Panc1 (cell line): ENCODE measurements around the gene CATSPERB. TPM values are rescaled to one million over a fixed set of nuclear protein-coding genes. Genes with fewer than 3 reads are reported as not detected.

ENCODE experiments used
- ATAC-seq: fragments of 200-7000 bp; cut with Tn5 transposase; 2 replicates; pipeline ENCODE4 v1.9.1; 2020; ENCODE audit warnings: mild to moderate bottlenecking, moderate library complexity
- BruUV-seq: library from RNA; stranded (reverse); fragments of 400-500 nt; replicated peaks from 2 replicates; lab custom pipeline; 2021; lab: Mats Ljungman, UMichigan
- CTCF ChIA-PET: fragments of 300-600 bp; sonication (Branson Sonifier 250); formaldehyde crosslinking; loops from one replicate; lab custom pipeline; 2022; ENCODE audit warnings: antibody characterized with exemption; lab: Charles Lee
- POLR2A ChIA-PET: fragments of 300-600 bp; sonication (Branson Sonifier 250); formaldehyde crosslinking; loops from one replicate; lab custom pipeline; 2022; ENCODE audit warnings: antibody characterized with exemption; lab: Charles Lee
- DNase-seq: peaks from one replicate; pipeline ENCODE4 v3.0.0-alpha.2; 2010; ENCODE audit warnings: low read depth, low spot score
- H3K27ac ChIP-seq: 2 replicates; pipeline ENCODE4 v1.5.1; 2011; ENCODE audit warnings: mild to moderate bottlenecking, low read length, inconsistent platforms
- H3K27me3 ChIP-seq: fragments of 200-500 bp; sonication (Bioruptor generic); 2 replicates; pipeline ENCODE4 v1.6.0; 2014; ENCODE audit warnings: low read length, inconsistent platforms; ENCODE audit not compliant: control insufficient read depth, insufficient read depth
- H3K36me3 ChIP-seq: fragments of 200-500 bp; sonication (Bioruptor generic); 2 replicates; pipeline ENCODE4 v1.5.1; 2014; ENCODE audit warnings: inconsistent platforms, mild to moderate bottlenecking, low read length, moderate library complexity; ENCODE audit not compliant: control insufficient read depth, insufficient read depth
- H3K4me1 ChIP-seq: 2 replicates; pipeline ENCODE4 v1.5.1; 2011; ENCODE audit warnings: inconsistent platforms, mild to moderate bottlenecking, low read length, moderate library complexity; ENCODE audit not compliant: control insufficient read depth, insufficient read depth
- H3K4me3 ChIP-seq, 2 experiments: 2 replicates each; pipeline ENCODE4 v1.5.1; 2011 to 2012; ENCODE audit warnings: low read depth in 2 of 2, low read length in 2 of 2, mild to moderate bottlenecking in 2 of 2, inconsistent platforms in 1 of 2, moderate library complexity in 1 of 2
- H3K9me3 ChIP-seq: fragments of 200-500 bp; sonication (Bioruptor generic); 2 replicates; pipeline ENCODE4 v1.5.1; 2014; ENCODE audit warnings: low read depth, mild to moderate bottlenecking, inconsistent platforms, low read length, moderate library complexity; ENCODE audit not compliant: control insufficient read depth, insufficient read depth
- CTCF ChIP-seq: fragments of 450-650 bp; IDR thresholded peaks from 2 replicates; pipeline ENCODE4 v1.5.1; 2017; ENCODE audit warnings: mild to moderate bottlenecking
- POLR2AphosphoS5 ChIP-seq: IDR thresholded peaks from 2 replicates; pipeline ENCODE4 v1.6.1; 2012; ENCODE audit warnings: mild to moderate bottlenecking, low read depth, low read length, moderate library complexity
- REST ChIP-seq, 2 experiments: IDR thresholded peaks; 2 replicates each; pipeline ENCODE4 v1.6.1; 2011 to 2012; ENCODE audit warnings: low read depth in 2 of 2, control low read depth in 1 of 2, low read length in 1 of 2, mild to moderate bottlenecking in 1 of 2, moderate library complexity in 1 of 2; ENCODE audit not compliant: insufficient read depth in 1 of 2
- SIN3A ChIP-seq: IDR thresholded peaks from 2 replicates; pipeline ENCODE4 v1.6.1; 2012; ENCODE audit warnings: low read depth, mild to moderate bottlenecking, low read length, moderate library complexity, borderline replicate concordance; ENCODE audit not compliant: insufficient read depth
- TCF7L2 ChIP-seq: IDR thresholded peaks from 2 replicates; pipeline ENCODE4 v1.6.1; 2011; ENCODE audit warnings: mild to moderate bottlenecking, low read depth, low read length, inconsistent platforms
- in situ Hi-C: cut with HindIII; loops from 2 replicates; pipeline ENCODE4 v1.10.0; 2016; ENCODE audit warnings: low sequenced_read_pairs, low pct_unique_long_range_greater_than_20kb
- intact Hi-C: fragments of 100-400 bp; cut with micrococcal nuclease; formaldehyde crosslinking; loops from one replicate; pipeline ENCODE4 v1.10.0; 2022; ENCODE audit not compliant: unreplicated experiment
- total RNA-seq: library from RNA; stranded (reverse); gene quantifications from one replicate; pipeline ENCODE4 v1.2.1, GENCODE V29; 2021; ENCODE audit not compliant: unreplicated experiment

CATSPERB gene
- total RNA-seq, 1 experiment from 2014 or later = not detected

GRCh38 chr14:91609161-91609560 is 122.7 kb downstream of the CATSPERB start:
- CTCF ChIA-PET = no interaction called here

GRCh38 chr14:91607322-91608047 is 124.4 kb downstream of the CATSPERB start:
- Histone ChIP-seq H3K27me3 (no peaks in the 10 kb centered on the region), H3K9me3 (no peaks in the 10 kb centered on the region), H3K36me3 (no peaks in the 10 kb centered on the region), H3K4me1 (no peaks in the 10 kb centered on the region), H3K4me3 (no peak overlapping the region), H3K27ac (no peak overlapping the region)
- TF ChIP-seq CTCF (no peak), REST (IDR thresholded peaks at IDR 0.05; ENCODE audit: insufficient read depth in 1 of 2, low read depth in 2 of 2, low read length in 1 of 2) (no peak), SIN3A (no peak), TCF7L2 (no peak), POLR2AphosphoS5 (no peak)
- ATAC-seq (no peak), DNase-seq (no peak)
- intact Hi-C loops = no loop called here
- ChIA-PET CTCF (no interaction called here), POLR2A (no interaction called here)
- no TSS peak for BruUV-seq
- in situ Hi-C loops = no loop called here

More at GRCh38 chr14:91609161-91609560, 122.7 kb downstream of the CATSPERB start:
- POLR2A ChIA-PET = no interaction called here
- intact Hi-C loops = no loop called here
- Histone ChIP-seq H3K4me1 (no peaks in the 10 kb centered on the region), H3K36me3 (no peaks in the 10 kb centered on the region), H3K27me3 (no peaks in the 10 kb centered on the region), H3K4me3 (no peak overlapping the region), H3K27ac (no peak overlapping the region), H3K9me3 (no peaks in the 10 kb centered on the region)
- in situ Hi-C loops = no loop called here
- no peak for TF ChIP-seq REST (IDR thresholded peaks at IDR 0.05; ENCODE audit: insufficient read depth in 1 of 2, low read depth in 2 of 2, low read length in 1 of 2)
- TF ChIP-seq SIN3A = no peak
- ATAC-seq = no peak
- BruUV-seq = no TSS peak
- no peak for DNase-seq
